HG03135 (cell line): ENCODE data around the gene BPIFB4.
"Not testable (repeated sequence)": the region's sequence is repeated elsewhere in the genome, so short reads cannot be mapped to it uniquely, and the experiment has no call there.

Experiments
- ATAC-seq: cut with Tn5 transposase; IDR thresholded peaks from one replicate; pipeline ENCODE4 v1.9.1; 2021; ENCODE audit warnings: mild to moderate bottlenecking, moderate library complexity; ENCODE audit not compliant: unreplicated experiment

The BPIFB4 gene

DNA sequence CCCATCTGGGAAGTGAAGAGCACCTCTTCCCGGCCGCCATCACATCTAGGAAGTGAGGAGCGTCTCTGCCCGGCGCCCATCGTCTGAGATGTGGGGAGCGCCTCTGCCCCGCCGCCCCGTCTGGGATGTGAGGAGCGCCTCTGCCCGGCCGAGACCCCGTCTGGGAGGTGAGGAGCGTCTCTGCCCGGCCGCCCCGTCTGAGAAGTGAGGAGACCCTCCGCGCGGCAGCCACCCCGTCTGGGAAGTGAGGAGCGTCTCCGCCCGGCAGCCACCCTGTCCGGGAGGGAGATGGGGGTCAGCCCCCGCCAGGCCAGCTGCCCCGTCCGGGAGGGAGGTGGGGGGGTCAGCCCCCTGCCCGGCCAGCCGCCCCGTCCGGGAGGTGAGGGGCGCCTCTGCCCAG is 36.1 kb downstream of the BPIFB4 start:
- not testable (repeated sequence) for ATAC-seq

DNA sequence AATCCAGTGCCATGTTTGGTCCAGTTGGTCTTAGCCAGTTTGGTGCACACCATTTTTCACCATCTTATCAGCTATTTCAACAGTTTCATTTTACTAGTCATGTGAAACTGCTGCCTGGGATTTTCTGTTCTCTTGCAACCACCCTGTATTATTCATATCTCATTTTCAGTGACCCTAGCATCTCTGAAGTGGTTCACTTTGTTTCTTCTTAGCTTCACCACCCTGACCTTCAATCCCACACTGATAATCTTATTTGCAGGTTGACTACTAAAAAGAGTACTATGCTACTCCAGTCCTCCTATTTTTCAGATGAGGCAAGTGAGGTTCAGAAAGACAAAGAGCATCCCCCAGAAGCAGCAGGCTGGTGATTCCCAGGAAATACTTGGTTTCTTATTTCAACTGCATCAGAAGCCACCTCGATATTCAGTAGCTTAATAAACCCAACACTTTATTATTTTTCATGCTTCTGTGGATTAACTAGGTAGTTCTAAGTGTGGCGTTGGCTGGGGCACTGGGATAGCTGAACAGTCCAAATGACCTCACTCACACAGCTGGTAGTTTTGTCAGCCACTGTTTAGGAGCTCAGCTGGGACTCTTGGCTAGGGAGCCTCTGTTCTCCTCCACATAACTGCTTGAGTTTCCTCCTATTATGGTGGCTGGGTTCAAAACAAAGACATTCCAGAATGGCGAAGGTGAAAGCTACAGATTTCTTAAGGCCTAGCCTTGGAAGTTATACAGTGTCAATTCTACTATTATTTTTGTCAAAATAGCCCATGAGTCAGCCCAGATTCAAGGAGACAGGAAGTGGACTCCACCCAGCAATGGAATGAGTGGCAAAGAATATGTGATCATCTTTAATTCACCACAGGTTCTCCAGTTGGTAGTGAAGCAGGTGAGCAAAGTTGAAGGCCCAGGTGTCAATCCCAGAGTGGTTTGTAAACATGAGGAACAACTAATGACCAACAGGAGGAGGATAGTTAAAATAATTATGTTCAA is 40.6 kb downstream of the BPIFB4 start:
- ATAC-seq: no peak

DNA sequence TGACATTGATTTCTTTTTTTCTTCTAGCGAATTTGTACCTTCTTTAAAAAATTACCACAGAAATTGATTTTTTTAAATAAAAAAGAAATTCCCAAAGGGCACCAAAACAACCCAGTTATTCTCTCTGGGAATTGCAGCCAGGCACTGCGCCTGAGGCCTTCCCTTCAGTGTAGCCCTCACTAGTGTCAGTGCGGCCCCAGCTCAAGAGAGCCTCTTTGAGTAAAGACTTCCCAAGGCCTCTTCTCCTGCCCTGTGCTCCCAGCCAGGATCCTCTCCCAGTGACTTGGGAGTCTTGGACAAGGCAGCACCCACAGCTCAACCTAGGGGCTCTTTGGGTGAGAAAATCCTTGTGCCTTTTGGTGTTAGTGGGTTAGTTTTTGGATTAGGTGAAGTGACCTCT is 41.5 kb downstream of the BPIFB4 start:
- no peak for ATAC-seq

DNA sequence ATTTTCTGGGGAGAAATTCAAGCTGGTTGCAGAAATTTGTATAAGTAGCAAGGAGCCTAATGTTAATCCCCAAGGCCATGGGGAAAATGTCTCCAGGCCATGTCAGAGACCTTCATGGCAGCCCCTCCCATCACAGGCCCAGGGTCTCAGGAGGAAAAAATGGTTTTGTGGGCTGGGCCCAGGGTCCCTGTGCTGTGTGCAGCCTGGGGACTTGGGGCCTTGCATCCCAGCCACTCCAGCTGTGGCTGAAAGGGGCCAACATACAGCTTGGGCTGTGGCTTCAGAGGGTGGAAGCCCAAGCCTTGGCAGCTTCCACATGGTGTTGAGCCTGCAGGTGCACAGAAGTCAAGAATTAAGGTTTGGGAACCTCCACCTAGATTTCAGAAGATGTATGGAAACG is 42.9 kb downstream of the BPIFB4 start:
- not testable (repeated sequence) for ATAC-seq

DNA sequence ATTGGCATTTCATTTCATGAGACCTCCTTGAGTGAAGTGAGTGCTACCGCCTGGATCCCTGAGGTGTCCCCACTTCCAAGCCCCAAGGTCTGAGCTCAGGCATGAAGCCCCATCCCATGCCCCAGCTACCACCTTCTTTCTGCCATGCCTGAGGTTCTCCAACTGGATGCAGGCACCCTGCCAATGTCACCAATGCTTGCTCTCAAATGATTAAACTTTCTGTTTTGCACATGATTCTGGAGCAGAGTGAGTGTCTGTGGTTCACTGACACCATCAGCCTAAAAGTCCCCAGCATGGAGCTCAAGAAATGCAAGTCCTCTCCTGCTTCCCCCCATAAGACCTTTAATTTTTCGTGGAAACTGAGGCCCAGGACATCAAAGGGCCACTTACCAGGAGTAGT is 44.8 kb downstream of the BPIFB4 start:
- ATAC-seq: no peak

DNA sequence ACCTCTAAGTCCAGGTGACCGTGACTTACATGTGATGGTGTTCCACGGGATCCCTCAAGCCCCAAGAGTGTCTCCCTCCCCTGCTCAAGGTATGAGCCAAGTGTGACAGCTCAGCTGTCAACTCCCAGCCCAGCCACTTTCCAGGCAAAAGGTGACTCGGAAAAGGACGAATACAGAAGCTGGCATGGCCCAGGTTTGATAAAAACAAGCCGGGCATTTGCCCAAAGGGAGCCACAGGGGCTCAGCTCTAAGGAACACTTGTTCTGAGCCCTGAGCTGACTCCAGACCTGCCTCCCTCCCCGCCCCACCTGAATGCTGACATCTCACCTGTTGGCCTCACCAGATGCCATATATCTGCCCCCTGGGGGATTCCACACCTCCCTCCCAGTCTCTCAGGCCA is 45.6 kb downstream of the BPIFB4 start:
- no peak for ATAC-seq

DNA sequence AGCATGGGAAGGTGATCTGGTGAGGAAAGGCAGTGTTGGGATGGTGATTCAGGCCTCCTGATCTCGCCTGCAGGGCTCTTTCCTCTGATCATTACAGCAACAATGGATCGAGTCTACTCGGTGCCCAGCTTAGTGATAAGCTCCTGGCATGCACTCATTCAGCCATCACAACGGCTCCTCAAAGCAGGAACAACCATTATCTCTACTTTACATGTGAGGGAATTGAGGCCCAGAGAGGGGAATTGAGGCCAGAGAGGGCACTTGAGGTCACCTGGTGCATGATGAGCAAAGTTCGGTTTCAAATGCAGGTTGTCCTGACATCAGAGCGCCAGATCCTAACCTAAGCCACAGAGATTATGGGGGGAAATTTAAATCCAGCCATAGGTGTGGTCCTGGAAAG is 46.5 kb downstream of the BPIFB4 start:
- no peak for ATAC-seq

DNA sequence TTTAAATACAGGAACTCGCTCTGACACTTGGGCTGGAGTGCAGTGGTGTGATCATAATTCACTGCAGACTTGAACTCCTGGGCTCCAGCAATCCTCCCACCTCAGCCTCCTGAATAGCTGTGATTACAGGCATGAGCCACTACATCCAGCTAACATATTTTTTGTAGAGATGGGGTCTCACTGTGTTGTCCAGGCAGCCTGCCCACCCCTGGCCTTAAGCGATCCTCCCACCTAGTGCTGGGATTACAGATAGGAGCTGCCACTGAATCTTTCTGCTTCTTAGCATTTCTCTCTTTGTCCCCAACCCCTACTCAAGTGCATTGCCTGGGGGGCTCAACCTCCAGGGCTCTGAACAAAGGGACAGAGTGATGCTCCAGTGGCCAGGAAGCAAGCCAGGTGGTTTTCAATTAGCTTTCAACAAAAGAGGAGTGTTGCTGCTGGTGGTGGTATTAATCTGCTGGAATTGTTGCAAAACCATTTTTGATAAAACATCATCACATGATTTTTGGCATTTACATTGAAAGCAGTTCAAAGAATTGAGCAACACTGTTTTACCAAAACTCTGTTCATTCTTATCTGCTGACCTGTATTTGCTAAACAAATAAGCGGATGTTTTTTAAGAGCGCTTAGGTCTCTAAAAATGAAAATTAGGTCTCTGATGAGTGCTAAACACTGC is 48.1 kb downstream of the BPIFB4 start:
- no peak for ATAC-seq

DNA sequence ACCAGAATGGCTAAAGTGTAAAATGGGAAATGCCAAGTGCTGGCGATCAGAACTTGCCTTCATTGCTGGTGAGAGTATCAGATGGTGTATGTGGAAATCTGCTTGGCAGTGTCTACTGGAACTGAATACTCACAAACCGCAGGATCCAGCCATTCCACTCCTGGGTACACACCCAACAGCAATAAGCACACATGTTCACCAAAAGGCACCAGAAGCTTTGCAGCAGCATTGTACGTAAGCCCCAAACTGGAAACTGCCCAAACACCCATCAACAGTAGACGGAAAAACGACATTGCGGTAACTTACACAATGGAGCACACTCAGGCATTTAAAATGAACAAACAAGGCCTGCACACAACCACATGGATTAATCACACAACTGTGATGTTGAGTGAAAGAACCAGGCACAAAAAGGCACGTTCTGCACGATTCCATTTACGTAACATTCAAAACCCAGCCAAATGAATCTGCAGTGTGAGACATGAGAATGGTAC is 51.2 kb downstream of the BPIFB4 start:
- ATAC-seq: no peak

DNA sequence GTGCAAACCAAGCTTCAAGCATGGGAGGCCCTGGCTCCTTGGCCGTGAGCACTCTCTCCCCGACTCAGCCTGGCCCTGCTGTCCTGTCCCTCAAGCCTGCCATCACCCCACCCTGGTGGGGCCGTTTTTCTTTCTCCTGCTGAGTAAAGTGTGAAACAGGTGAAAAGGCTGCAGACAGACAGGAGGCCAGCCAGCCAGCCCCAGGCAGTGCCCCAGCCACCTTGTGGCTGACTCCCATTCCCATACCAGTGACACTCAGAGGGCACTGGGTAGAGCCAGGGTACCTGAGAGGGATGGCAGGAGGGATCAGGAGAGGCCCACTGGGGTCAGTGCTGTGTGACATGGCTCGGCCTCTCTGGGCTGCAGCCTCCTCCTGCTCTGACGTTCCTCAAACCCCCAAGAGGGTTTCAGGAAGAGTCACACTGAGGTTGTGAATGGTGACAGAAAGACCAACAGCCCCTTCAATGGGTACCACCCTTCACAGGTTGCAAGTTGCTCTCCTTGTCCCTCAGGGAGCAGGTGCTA is 52.6 kb downstream of the BPIFB4 start:
- ATAC-seq: no peak

DNA sequence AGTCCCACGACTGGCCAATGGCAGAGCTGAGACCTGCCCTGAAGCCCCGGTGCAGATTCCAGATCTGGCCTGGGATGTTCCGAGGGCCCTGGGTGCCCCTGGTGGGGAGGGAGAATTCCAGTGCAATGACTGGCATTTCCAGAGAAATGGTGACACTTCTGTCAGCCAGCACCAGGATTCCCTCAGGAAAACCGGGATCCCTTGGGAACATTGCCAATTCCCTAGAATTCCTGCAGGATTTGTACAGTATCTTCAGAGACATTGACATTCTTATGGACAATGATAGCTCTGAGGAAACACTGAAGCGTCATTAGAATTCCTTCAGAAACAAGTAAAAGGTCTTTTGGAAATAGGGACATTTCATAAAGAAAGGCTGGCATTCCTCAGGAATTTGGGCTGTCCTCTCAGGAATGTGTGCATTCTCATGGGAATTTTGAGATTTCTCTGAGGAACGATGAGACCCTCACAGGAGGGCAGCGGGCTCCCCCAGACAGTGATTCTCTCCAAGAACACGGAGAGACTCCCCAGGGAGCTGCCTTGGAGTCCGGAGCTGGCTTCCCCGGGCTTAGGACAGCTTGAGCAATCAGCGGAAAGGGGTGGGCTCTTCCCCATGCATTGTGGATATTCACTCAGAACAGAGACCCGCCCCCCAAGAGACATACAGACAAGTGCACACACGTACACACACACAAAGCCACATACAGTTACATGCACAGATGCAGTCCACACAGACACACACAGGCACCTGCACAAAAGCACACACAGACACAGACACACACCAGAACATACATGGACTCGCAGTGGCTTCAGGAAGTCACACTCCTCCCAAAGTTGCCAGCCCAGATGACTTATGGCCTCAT is 53.3 kb downstream of the BPIFB4 start:
- no peak for ATAC-seq

DNA sequence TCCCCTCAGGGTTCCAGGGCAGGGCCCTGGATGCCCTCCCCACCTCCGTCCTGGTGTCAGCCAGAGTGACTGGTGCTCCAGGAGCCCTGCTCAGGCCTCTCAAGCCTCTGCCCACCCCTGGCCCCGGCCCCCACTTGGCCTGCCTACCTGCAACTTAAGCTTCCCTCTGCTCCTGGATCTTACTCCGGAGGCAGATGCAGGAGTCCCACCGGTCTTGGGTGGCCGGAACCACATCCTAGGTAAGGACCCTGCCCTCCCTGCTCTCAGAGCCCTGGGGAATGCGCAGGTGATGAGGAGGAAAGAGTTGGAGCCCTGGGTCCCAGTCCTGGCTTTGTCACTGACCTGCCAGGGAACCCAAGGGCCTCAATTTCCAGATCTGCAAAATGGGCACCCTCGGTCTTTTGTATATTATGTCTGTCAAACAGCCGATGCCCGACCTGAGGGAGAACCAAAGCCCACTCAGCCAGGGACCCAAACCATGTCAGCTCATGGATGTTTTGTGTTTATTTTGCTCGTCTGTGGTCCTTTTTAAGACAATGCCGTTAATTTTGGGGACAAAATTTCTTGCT is 54.0 kb downstream of the BPIFB4 start:
- ATAC-seq: no peak

DNA sequence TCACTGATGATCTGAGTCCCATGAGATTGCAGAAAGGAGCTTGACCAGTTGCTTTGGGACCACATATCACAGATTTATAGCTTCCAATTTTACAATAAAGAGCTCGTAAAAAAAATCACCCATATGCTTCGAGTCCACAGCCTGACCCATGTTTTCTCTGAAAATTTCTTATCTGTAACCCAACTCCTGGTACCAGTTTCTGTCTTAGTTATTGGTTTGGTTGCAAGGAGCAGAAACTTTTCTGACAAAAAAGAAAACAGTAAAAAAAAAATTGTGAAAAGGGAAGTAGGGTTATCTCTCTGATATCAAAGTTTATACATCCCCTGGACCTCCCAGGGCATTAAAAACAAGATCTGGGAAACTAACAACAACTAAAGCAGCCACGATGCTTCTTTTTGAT is 57.8 kb downstream of the BPIFB4 start:
- ATAC-seq: no peak

DNA sequence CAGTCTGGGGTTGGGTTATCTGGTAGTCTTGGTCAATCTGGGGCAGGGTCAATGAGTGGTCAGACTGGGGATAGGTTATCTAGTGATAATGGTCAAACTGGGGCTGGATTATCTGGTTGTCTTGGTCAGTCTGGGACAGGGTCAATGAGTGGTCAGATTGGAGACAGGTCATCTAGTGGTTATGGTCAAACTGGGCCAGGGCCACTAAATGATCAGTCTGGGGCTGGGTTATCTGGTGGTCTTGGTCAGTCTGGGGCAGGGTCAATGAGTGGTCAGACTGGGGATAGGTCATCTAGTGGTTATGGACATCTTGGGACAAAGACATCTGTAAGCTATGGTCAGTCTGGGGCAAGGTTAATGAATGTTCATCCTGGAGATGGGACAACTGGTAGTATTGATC is 60.0 kb downstream of the BPIFB4 start:
- ATAC-seq: no peak

DNA sequence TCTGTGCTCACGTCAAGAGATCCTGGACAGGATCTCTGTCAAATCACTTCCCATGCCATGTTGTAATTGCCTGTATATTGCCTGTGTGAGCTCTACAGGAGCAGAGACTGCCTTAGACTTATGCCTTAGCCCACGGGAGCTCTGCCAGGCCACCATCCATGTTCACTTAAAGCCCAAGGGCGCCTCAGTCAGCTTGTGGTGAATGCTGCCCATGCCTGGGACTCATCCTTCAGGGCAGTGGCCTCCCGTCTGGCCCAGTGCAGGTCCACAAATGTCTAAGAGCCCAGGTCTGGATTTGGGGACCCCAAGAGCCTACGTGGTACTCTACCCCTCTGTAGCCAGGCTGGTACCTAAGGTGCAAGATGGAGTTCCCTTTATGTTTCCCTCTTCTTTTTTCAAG is 66.1 kb downstream of the BPIFB4 start:
- ATAC-seq: no peak

DNA sequence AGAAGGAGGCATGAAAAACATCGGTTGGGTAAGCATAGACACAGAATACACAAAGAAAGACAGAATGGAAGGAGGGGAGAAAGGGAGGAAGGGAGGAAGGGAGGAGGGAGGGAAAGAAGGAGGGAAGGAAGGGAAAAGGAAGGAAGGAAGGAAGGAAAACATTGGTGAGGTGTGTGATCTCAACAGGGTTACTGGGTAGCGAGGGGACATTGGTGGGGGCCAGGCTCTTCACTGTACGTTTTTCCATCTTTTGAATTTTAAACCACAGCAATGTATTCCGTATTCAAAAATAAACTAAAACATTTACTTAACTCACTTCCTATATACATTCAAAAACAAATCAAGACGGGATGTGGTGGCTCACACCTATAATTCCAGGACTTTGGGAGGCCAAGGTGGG is 67.9 kb downstream of the BPIFB4 start:
- no peak for ATAC-seq

DNA sequence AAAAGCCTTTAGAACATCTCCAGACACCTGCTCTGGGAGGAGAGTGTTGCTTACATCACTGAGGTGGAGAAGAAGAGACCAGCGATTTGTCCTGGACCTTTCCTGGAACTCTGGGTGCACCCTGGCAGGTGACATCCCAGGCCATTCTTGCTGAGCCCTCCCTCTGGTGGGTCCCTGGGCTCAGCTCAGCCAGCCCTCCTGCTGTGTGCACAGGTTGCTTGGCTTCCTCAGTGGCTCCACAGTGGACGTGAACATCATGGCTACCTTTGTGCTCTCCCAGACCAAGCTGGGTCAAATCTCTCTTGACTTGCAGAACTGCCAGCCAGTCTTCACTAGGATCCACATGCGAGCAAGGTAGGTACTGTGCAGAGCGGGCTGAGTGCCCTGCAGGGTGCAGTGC is 68.6 kb downstream of the BPIFB4 start:
- ATAC-seq: no peak

DNA sequence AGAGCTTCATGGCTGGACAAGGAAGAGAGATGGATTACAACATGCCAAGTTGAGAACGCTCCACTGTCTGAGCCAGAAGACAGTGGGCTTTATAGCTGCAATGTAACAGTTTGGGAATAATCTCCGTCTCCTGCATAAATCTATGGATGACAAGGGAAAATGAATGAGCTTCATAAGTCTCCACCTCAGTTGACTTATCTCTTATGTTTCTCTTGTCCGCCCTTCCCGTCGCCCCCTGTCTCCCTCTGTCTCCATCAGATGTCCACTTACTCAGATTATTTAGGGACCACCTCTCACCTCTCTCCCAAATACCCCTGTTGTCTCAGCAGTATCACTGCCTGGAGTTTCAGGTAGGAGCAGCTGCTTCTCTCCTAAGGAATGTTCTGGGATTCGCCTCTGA is 74.8 kb downstream of the BPIFB4 start:
- no peak for ATAC-seq

DNA sequence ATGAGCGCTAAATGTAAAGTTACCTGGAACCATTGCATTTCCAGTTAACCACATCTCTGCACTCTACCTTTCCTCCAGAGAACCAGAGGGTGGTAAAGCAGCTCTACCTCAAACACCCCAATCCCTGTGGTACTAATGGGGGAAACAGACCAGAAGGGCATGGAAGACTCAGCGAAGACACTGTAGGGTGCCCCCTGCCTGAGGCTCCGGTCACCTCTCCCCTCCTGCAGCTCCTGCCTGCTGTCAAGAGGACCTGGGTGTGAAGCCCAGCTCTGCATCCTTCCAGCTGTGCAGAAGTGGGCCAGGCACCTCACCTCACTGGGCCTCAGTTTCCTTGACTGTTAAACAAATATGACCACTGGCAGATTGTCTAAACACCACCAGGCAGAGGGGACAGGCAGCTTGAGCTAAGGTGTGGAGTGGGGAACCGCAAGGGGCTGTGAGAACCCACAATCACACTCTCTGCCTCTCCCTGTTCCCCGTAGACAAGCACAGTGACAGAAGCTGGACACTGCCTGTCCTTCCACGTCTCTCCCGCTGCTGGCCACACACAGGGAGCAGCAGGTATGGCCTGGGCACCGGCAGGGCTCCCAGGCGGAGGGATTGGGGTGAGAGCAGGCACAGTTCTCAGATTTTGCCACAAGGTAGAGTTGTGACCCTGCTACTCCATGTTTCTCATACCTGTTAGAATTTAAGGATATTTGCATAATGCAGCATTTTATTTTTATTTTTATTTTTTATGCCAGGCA is 79.4 kb downstream of the BPIFB4 start:
- no peak for ATAC-seq

DNA sequence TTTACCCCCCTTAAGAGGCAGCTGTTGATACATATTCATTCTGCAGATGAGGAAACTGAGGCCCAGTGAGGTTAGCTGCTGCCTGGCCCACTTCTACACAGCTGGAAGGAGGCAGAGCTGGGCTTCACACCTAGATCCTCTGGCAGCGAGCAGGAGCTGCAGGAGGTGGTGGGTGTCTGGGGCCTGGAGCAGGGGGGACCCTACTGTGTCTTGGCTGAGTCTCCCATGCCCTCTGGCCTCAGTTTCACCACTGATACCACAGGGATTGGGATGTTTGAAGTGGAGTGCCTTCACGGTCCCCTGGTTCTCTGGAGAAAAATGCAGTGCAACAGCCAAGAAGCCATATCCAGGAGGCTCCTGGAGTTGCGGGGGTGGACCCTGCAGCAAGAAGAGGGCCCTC is 80.3 kb downstream of the BPIFB4 start:
- ATAC-seq: no peak
